Stomach (tissue), 9 donors: ENCODE measurements around the gene PMFBP1. TPM values are rescaled to one million over a fixed set of nuclear protein-coding genes. Genes with fewer than 3 reads are reported as not detected.

Source experiments
- DNase-seq, 2 donors: peaks; one replicate each; pipeline versions ENCODE4 v3.0.0 to v3.0.0-alpha.2; 2013 to 2019
- H3K27ac ChIP-seq, 5 donors: fragments of 200-600 bp in 4 of 5; sonication (generic) in 4 of 5; one replicate each; pipeline ENCODE4 v1.5.1; 2013 to 2019; ENCODE audit warnings: mild to moderate bottlenecking in 1 of 5, moderate library complexity in 1 of 5
- H3K27me3 ChIP-seq, 3 donors: fragments of 200-600 bp; sonication (generic); one replicate each; pipeline ENCODE4 v1.5.1; 2017 to 2019; ENCODE audit warnings: mixed run types in 1 of 3
- H3K36me3 ChIP-seq, 4 donors: fragments of 200-600 bp; sonication (generic); 1 replicate in 3 of 4; 2 replicates in 1 of 4; pipeline ENCODE4 v1.5.1; 2016 to 2019
- H3K4me1 ChIP-seq, 4 donors: fragments of 200-600 bp; sonication (generic); one replicate each; pipeline ENCODE4 v1.5.1; 2016 to 2019
- H3K4me3 ChIP-seq, 4 donors: fragments of 200-600 bp; sonication (generic) in 3 of 4; one replicate each; pipeline ENCODE4 v1.5.1; 2016 to 2019; ENCODE audit warnings: mild to moderate bottlenecking in 1 of 4
- H3K9me3 ChIP-seq, 4 donors: fragments of 200-600 bp; sonication (generic); one replicate each; pipeline ENCODE4 v1.5.1; 2016 to 2019
- EP300 ChIP-seq: sonication (generic); formaldehyde crosslinking; IDR thresholded peaks from one replicate; pipeline ENCODE4 v1.6.1; 2017; ENCODE audit warnings: antibody characterized with exemption
- POLR2A ChIP-seq, 4 donors: fragments of 450-650 bp; IDR thresholded peaks; one replicate each; pipeline ENCODE4 v1.6.1; 2016; ENCODE audit warnings: antibody characterized with exemption in 4 of 4, control low read depth in 2 of 4, mild to moderate bottlenecking in 1 of 4, moderate library complexity in 1 of 4
- POLR2AphosphoS5 ChIP-seq, 3 donors: sonication (generic); formaldehyde crosslinking; IDR thresholded peaks; one replicate each; pipeline ENCODE4 v1.6.1; 2016; ENCODE audit warnings: antibody characterized with exemption in 3 of 3
- WGBS, 5 donors: extraction: QIAGEN DNeasy Blood & Tissue Kit in 3 of 5; methylation state at CpG; one replicate each; pipeline versions ENCODE4 v1.1.5 to v1.1.7; 2013 to 2018; 5-methylcytosine and 5-hydroxymethylcytosine counted together
- intact Hi-C: fragments of 100-400 bp; cut with DNase I; formaldehyde crosslinking; loops from one replicate; pipeline ENCODE4 v1.15.1; 2023; ENCODE audit warnings: low total_unique reads
- polyA plus RNA-seq, 3 donors: library from polyadenylated mRNA; stranded (reverse); fragments of 200-250 nt; gene quantifications; one replicate each; pipeline ENCODE4 v1.2.3, GENCODE V29; 2013
- total RNA-seq, 5 donors: library from RNA; depleted of rRNA; stranded (reverse); fragments of >200 nt; gene quantifications; one replicate each; pipeline versions ENCODE4 v1.1.0 to v1.2.3, GENCODE V29; 2014 to 2016
- TF ChIP-seq, protein P1 (sequence below), 7 experiments: fragments of 450-650 bp in 4 of 7; fragments of 200-600 bp in 3 of 7; sonication (generic) in 3 of 7; IDR thresholded peaks; one replicate each; pipeline ENCODE4 v1.5.1; 2016 to 2019; ENCODE audit warnings: antibody characterized with exemption in 7 of 7, control low read depth in 2 of 7, mild to moderate bottlenecking in 1 of 7
- donor health status: healthy with polysubstance abuse.
- donor health status: Bipolar disorder and iron deficiency.
- donor health status: healthy.

PMFBP1 gene
- total and polyA plus RNA-seq, 8 donors = 0.29 to 9.8 (median 0.92) TPM; not detected in 1

DNA sequence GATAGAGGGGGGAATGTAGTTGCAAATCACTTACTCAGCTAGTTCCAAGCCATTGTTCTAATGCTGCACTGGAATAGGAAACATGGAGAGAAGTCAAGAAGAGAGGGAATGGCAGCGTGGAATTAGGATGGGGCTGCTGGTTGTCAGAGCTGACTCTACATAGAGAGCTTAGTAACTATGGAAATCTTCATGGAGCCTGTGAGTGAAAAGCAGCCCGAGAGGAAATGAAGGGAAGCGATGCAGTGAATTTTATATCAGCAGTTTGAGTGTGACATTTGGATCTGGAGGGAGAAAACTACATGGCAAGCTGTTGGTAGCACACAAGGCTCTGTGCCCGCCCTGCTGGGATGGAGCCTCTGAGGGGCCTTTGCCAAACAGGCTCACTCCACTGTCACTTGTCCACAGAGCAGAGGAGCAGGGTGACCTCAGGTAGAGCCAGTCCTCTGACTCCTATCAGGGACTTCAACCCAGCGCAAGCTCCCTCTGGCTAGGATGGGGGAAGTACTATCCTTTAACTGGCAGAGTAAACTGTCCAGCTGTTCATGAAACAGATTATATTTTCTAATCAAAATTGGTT lies 27.9 kb upstream of the PMFBP1 start:
- Histone ChIP-seq H3K9me3 (no peaks in the 10 kb centered on the region), H3K27me3 (no peaks in the 10 kb centered on the region), H3K4me1 (peaks cover 0 to 8% (median 2%) of the 10 kb centered on the region in 4 donors), H3K27ac (no peak overlapping the region), H3K36me3 (no peaks in the 10 kb centered on the region), H3K4me3 (no peak overlapping the region)
- 89 to 94% (median 91%) methylated on average over 5 of the region's 5 CpGs for WGBS, 5 donors
- no peak for TF ChIP-seq EP300
- TF ChIP-seq POLR2AphosphoS5 (IDR thresholded peaks at IDR 0.05) = no peak
- no peak for TF ChIP-seq POLR2A (IDR thresholded peaks at IDR 0.05)
- TF ChIP-seq, protein P1, sequence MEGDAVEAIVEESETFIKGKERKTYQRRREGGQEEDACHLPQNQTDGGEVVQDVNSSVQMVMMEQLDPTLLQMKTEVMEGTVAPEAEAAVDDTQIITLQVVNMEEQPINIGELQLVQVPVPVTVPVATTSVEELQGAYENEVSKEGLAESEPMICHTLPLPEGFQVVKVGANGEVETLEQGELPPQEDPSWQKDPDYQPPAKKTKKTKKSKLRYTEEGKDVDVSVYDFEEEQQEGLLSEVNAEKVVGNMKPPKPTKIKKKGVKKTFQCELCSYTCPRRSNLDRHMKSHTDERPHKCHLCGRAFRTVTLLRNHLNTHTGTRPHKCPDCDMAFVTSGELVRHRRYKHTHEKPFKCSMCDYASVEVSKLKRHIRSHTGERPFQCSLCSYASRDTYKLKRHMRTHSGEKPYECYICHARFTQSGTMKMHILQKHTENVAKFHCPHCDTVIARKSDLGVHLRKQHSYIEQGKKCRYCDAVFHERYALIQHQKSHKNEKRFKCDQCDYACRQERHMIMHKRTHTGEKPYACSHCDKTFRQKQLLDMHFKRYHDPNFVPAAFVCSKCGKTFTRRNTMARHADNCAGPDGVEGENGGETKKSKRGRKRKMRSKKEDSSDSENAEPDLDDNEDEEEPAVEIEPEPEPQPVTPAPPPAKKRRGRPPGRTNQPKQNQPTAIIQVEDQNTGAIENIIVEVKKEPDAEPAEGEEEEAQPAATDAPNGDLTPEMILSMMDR (IDR thresholded peaks at IDR 0.05) = no peak
- intact Hi-C loops = loop anchor here (10.0 kb wide), 1 partner anchor 55 kb away; no protein-coding TSS in a partner anchor
- no peak for DNase-seq

DNA sequence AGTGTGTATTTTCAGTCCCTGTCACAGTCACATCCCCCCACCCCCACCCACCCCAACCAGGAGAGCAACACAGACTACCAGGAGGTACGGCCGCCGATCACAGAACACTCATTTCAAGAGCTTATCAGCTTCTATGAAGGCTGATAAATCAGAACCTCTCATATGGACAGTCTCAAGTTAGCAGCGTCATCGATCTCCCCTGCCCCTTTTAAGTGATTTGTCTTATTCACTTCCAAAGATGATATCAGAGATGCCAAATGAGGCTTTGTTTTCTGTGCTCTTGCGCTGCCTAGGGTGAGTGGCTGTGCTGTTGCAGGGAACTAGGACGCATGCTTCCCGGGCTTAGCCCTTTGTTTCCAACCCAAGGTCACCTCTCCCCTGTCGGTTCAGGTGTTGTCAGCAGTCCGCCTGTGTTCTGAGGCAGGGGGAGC lies 26.8 kb upstream of the PMFBP1 start:
- H3K9me3 ChIP-seq = no peaks in the 10 kb centered on the region
- DNase-seq = no peak
- H3K27me3 ChIP-seq = no peaks in the 10 kb centered on the region
- intact Hi-C loops = loop anchor here (10.0 kb wide), 1 partner anchor 56 kb away; no protein-coding TSS in a partner anchor
- TF ChIP-seq POLR2AphosphoS5 (IDR thresholded peaks at IDR 0.05) = no peak
- TF ChIP-seq, protein P1 (IDR thresholded peaks at IDR 0.05) = no peak
- no peak for TF ChIP-seq EP300
- TF ChIP-seq POLR2A (IDR thresholded peaks at IDR 0.05) = no peak
- no peak overlapping the region for H3K27ac ChIP-seq
- H3K4me3 ChIP-seq = no peak overlapping the region
- 43 to 68% (median 62%) methylated on average over 10 of the region's 10 CpGs for WGBS, 5 donors
- no peaks in the 10 kb centered on the region for H3K36me3 ChIP-seq
- H3K4me1 ChIP-seq = peaks cover 0 to 8% (median 2%) of the 10 kb centered on the region in 4 donors

DNA sequence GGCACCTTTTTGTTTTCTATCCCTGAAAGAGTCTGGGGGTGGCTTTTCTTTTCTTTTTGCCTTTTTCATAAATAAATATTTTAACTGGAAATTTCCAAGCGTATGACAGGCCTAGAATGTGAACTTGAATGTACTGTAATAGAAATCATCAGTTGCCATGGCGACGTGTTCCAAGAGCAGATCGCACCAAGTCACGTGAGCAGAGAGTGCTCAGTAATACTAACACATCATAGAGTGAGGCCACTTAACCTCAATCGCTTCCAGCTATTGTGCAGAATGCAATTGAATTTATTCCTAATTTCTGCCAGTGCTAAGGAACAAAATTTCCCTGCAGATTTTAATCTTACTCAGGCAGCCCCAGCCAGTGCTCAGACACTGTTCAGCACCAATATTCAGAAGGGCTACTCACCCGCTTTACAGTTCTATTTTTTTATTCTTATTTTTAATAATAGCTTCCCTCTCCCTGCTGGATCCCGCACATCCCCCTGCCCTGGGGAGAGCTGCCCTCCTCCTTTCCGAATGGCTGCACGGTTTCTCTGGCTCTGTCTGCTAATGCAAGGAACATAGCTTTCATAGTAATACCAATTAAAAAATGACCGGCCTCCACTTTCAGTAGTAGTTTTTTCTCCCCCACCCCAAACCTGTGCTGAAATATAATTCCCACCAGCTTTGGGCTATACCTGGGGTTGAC lies 26.2 kb upstream of the PMFBP1 start:
- intact Hi-C loops = loop anchor here (10.0 kb wide), 1 partner anchor 57 kb away; no protein-coding TSS in a partner anchor
- 49 to 75% (median 61%) methylated on average over 11 of the region's 11 CpGs for WGBS, 5 donors
- no peak for TF ChIP-seq POLR2AphosphoS5 (IDR thresholded peaks at IDR 0.05)
- no peak for TF ChIP-seq EP300
- TF ChIP-seq, protein P1 (IDR thresholded peaks at IDR 0.05) = no peak
- TF ChIP-seq POLR2A (IDR thresholded peaks at IDR 0.05) = no peak
- no peaks in the 10 kb centered on the region for H3K36me3 ChIP-seq
- H3K27me3 ChIP-seq = no peaks in the 10 kb centered on the region
- no peaks in the 10 kb centered on the region for H3K9me3 ChIP-seq
- no peak overlapping the region for H3K4me3 ChIP-seq
- peak in 1 of 2 donors; percentile 92 for DNase-seq
- H3K4me1 ChIP-seq = peaks cover 0 to 8% (median 2%) of the 10 kb centered on the region in 4 donors
- H3K27ac ChIP-seq = no peak overlapping the region

DNA sequence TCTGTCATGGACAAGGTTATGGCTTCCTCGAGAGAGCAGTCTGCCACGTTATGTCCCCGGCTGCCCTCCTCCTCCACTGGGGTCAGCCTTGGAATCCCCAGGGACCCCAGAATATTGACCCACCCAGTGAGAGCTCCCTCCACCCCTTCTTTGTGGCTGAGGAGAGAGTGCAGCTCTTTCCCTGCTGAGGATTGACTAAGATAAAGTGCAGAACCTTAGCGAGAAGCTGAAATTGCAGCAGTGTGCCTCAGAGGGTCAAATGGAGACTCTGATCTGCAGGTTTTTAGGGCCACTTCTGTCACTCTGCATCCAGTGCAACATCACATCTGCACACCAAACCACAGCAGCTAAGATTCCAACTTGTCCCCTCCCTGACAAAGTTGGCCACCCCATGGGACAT lies 25.6 kb upstream of the PMFBP1 start:
- intact Hi-C loops = loop anchor here (10.0 kb wide), 1 partner anchor 57 kb away; no protein-coding TSS in a partner anchor
- Histone ChIP-seq H3K4me1 (peaks cover 0 to 5% (median 2%) of the 10 kb centered on the region in 4 donors), H3K27ac (no peak overlapping the region), H3K36me3 (no peaks in the 10 kb centered on the region), H3K27me3 (no peaks in the 10 kb centered on the region), H3K4me3 (no peak overlapping the region), H3K9me3 (no peaks in the 10 kb centered on the region)
- DNase-seq = no peak
- TF ChIP-seq POLR2A (IDR thresholded peaks at IDR 0.05) (no peak), EP300 (no peak), POLR2AphosphoS5 (IDR thresholded peaks at IDR 0.05) (no peak)
- TF ChIP-seq, protein P1 (IDR thresholded peaks at IDR 0.05) = no peak
- 46 to 71% (median 64%) methylated on average over 4 of the region's 4 CpGs for WGBS, 5 donors
